K562 treated with DMSO at 1 percent for 24 hours (cell line): ENCODE measurements around the gene OR13C2. TPM values are rescaled to one million over a fixed set of nuclear protein-coding genes. Genes with fewer than 3 reads are reported as not detected.

ENCODE experiments used
- total RNA-seq: library from RNA; unstranded; fragments of 300-600 nt; gene quantifications from 2 replicates; pipeline ENCODE4 v1.2.3, GENCODE V29; 2022; ENCODE audit warnings: low read depth; ENCODE audit not compliant: insufficient read depth

The OR13C2 gene
- total RNA-seq = not detected in 2 replicates

DNA sequence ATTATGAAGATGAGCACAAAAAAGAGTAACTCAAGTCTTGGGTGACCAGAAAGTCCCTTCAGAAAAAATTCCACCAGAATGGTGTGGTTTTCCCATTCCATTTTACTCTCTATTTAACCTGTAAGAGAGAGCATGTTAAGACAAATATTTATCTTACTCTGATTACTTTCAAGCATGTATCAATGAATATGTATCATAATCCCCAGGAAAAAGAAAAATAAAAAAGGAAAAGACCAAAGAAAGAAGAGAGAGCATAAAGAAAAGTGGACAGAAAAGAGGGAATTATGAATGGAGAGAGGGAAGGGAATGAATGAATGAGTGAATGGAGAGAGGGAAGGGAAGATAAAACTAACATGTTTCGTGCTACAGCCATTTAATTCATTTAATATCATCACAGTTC is at the start of gene OR13C2:
Gene OR13C2 (minus strand): TSS at position 101 of the 400 bp plus-strand sequence. CDS start 0 bp downstream, at position 101.

GRCh38 chr9:104618104-104618503 is 12.7 kb upstream of the OR13C2 start, which contains the start of gene OR13C9:
TSS of gene OR13C9 (minus strand) at chr9:104618204. CDS start at chr9:104618204, 0 bp downstream.

GRCh38 chr9:104599313-104599712 is 6.1 kb downstream of the OR13C2 start, which contains the start of gene OR13C5:
TSS of gene OR13C5 (minus strand) at chr9:104599413. CDS start at chr9:104599413, 0 bp downstream.

GRCh38 chr9:104568868-104569267 is 36.6 kb downstream of the OR13C2 start, which contains the start of gene OR13C8:
TSS of gene OR13C8 (plus strand) at chr9:104569168. CDS start at chr9:104569168, 0 bp downstream.

Other genes with a start within 250 kb of the OR13C2 start
- gene OR13F1, start 101.4 kb downstream of the OR13C2 start, total RNA-seq = not detected in 2 replicates
- not detected in 2 replicates for gene OR13C4, start 78.4 kb downstream of the OR13C2 start, total RNA-seq
- not detected in 2 replicates for gene OR13C3, start 68.8 kb downstream of the OR13C2 start, total RNA-seq
- gene OR13C8, start 36.5 kb downstream of the OR13C2 start, total RNA-seq = not detected in 2 replicates
- gene OR13C5, start 6.2 kb downstream of the OR13C2 start, total RNA-seq = not detected in 2 replicates
- not detected in 2 replicates for gene OR13C9, start 12.6 kb upstream of the OR13C2 start, total RNA-seq
- gene OR13D1, start 88.9 kb upstream of the OR13C2 start, total RNA-seq = not detected in 2 replicates
- gene NIPSNAP3A, start 142.1 kb upstream of the OR13C2 start, total RNA-seq = 18.1 and 21.8 TPM in 2 replicates
- gene NIPSNAP3B, start 158.5 kb upstream of the OR13C2 start, total RNA-seq = 1.4 and 3.5 TPM in 2 replicates